HL-60 (cell line): Measurements from ENCODE around the gene TMPRSS13.

Source experiments
- DNase-seq, 2 experiments: peaks; one replicate each; pipeline ENCODE4 v3.0.0-alpha.2; 2010 to 2020; ENCODE audit warnings: low read depth in 1 of 2, low spot score in 1 of 2
- H3K27ac ChIP-seq: fragments of 250-450 bp; sonication (Bioruptor Pico); replicated peaks from 2 replicates; pipeline ENCODE4 v1.5.1; 2020; ENCODE audit warnings: mild to moderate bottlenecking, moderate library complexity
- H3K27me3 ChIP-seq: fragments of 250-450 bp; sonication (Bioruptor Pico); 2 replicates; pipeline ENCODE4 v1.5.1; 2021; ENCODE audit warnings: mild to moderate bottlenecking, moderate library complexity; ENCODE audit not compliant: insufficient read depth, poor library complexity, severe bottlenecking
- H3K4me3 ChIP-seq: replicated peaks from 2 replicates; pipeline ENCODE4 v1.5.1; 2011; ENCODE audit warnings: mild to moderate bottlenecking, control low read depth, low read length; ENCODE audit not compliant: insufficient read depth
- GABPA ChIP-seq: IDR thresholded peaks from 2 replicates; pipeline ENCODE4 v1.6.1; 2012; ENCODE audit warnings: low read depth
- POLR2AphosphoS5 ChIP-seq: IDR thresholded peaks from 2 replicates; pipeline ENCODE4 v1.6.1; 2012; ENCODE audit warnings: low read depth
- REST ChIP-seq: IDR thresholded peaks from 2 replicates; pipeline ENCODE4 v1.6.1; 2012; ENCODE audit warnings: low read depth; ENCODE audit not compliant: insufficient replicate concordance
- SPI1 ChIP-seq: IDR thresholded peaks from 2 replicates; pipeline ENCODE4 v1.6.1; 2012; ENCODE audit warnings: low read depth, mild to moderate bottlenecking, borderline replicate concordance
- TF ChIP-seq, protein P1 (sequence below): IDR thresholded peaks from one replicate; pipeline ENCODE4 v1.5.1; 2011; ENCODE audit warnings: low read length, control low read depth, inconsistent platforms; ENCODE audit not compliant: insufficient read depth

TMPRSS13 gene

GRCh38 chr11:117863383-117863782, 65.8 kb downstream of the TMPRSS13 start:
- no peak overlapping the region for H3K4me3 ChIP-seq
- H3K27me3 ChIP-seq = no peaks in the 10 kb centered on the region
- DNase-seq = no peak
- no peak overlapping the region for H3K27ac ChIP-seq
- TF ChIP-seq, protein P1, sequence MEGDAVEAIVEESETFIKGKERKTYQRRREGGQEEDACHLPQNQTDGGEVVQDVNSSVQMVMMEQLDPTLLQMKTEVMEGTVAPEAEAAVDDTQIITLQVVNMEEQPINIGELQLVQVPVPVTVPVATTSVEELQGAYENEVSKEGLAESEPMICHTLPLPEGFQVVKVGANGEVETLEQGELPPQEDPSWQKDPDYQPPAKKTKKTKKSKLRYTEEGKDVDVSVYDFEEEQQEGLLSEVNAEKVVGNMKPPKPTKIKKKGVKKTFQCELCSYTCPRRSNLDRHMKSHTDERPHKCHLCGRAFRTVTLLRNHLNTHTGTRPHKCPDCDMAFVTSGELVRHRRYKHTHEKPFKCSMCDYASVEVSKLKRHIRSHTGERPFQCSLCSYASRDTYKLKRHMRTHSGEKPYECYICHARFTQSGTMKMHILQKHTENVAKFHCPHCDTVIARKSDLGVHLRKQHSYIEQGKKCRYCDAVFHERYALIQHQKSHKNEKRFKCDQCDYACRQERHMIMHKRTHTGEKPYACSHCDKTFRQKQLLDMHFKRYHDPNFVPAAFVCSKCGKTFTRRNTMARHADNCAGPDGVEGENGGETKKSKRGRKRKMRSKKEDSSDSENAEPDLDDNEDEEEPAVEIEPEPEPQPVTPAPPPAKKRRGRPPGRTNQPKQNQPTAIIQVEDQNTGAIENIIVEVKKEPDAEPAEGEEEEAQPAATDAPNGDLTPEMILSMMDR = no peak
- no peak for TF ChIP-seq REST
- TF ChIP-seq POLR2AphosphoS5 = no peak
- no peak for TF ChIP-seq SPI1
- TF ChIP-seq GABPA = no peak

DNA sequence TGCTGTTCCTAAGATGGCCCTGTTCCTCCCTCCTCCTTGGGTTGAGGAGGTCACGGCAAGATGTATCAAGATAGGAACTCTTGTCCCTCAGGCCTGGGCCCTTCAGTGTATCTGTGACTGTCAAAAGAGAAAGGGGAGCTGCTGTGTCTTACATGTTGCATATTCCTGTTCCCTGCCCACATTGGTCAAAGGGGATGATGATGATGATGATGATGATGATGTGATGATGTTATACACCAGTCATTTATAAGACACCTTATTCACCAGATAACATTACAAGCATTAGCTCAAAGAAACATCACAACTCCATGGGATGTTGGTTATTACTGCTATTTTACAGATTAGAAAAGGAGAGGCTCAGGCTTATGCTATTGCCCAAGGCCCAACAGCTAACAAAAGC, 66.4 kb downstream of the TMPRSS13 start:
- no peak overlapping the region for H3K27ac ChIP-seq
- H3K4me3 ChIP-seq = no peak overlapping the region
- no peak for DNase-seq
- no peaks in the 10 kb centered on the region for H3K27me3 ChIP-seq
- TF ChIP-seq SPI1 (no peak), POLR2AphosphoS5 (no peak), GABPA (no peak), REST (no peak)
- TF ChIP-seq, protein P1 = no peak

DNA sequence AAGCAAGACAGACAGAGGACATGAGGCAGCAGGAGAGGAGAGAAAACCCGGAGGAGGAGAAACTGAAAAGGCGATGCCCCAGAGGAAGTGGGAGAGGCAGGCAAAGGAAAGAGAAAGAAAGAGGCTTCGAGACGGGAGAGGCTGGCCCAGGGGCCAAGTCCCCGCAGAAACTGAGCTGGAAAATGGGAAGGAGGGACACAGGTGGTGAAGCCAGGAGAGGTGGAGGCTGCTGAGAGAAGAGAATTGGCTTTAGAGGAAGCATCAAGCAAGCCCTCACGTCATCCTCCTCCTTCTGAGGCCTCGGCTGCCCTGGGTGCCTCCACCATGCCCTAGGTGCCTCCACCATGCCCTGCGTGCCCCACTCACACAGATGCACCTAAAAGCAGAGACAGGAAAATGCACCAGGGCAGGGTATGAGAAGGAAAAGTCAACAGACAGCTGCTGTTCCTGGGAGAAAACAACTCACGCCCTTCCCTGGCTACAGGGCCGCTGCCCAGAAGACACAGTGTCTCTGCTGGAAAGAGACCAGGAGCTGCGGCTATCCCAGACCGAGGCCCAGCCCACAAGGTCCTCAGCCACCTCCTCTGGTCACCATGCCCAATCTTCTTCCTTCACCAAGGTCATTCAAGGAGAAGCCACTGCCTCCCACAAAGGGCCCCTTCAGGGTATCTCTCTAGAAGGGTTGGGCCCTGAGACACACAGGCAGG, 67.0 kb downstream of the TMPRSS13 start:
- TF ChIP-seq SPI1 = no peak
- TF ChIP-seq POLR2AphosphoS5 = no peak
- TF ChIP-seq, protein P1 = no peak
- no peak for TF ChIP-seq REST
- no peak for TF ChIP-seq GABPA
- no peaks in the 10 kb centered on the region for H3K27me3 ChIP-seq
- no peak overlapping the region for H3K27ac ChIP-seq
- H3K4me3 ChIP-seq = no peak overlapping the region
- no peak for DNase-seq
